Astrocyte (in vitro differentiated cells and primary cell): ENCODE results near the gene ANKRD28. TPM values are rescaled to one million over a fixed set of nuclear protein-coding genes. Genes with fewer than 3 reads are reported as not detected.

Experiments
- DNase-seq: peaks from one replicate; pipeline ENCODE4 v3.0.0-alpha.2; 2010; ENCODE audit warnings: low read depth
- FAIRE-seq: peaks from 2 replicates; lab custom pipeline; 2011; peaks lifted over from hg19 to GRCh38; lab: Jason Lieb, UNC
- H2AFZ ChIP-seq: 2 replicates; pipeline ENCODE4 v1.6.0; 2012; ENCODE audit warnings: low read depth, low read length, inconsistent platforms
- H3K27ac ChIP-seq: 2 replicates; pipeline ENCODE4 v1.5.1; 2011; ENCODE audit warnings: low read depth, low read length, inconsistent platforms
- H3K27me3 ChIP-seq: 2 replicates; pipeline ENCODE4 v1.6.0; 2011; ENCODE audit warnings: low read length, inconsistent platforms; ENCODE audit not compliant: insufficient read depth
- H3K36me3 ChIP-seq: 2 replicates; pipeline ENCODE4 v1.5.1; 2011; ENCODE audit warnings: low read length, inconsistent platforms; ENCODE audit not compliant: insufficient read depth
- H3K4me1 ChIP-seq: 2 replicates; pipeline ENCODE4 v1.5.1; 2011; ENCODE audit warnings: low read length, inconsistent platforms; ENCODE audit not compliant: insufficient read depth
- H3K4me2 ChIP-seq: 2 replicates; pipeline ENCODE4 v1.6.0; 2012; ENCODE audit warnings: low read length, inconsistent platforms
- H3K4me3 ChIP-seq: 2 replicates; pipeline ENCODE4 v1.5.1; 2011; ENCODE audit warnings: low read depth, mild to moderate bottlenecking, low read length, inconsistent platforms; ENCODE audit not compliant: insufficient read depth
- H3K79me2 ChIP-seq: 2 replicates; pipeline ENCODE4 v1.6.0; 2012; ENCODE audit warnings: mild to moderate bottlenecking, low read length, inconsistent platforms; ENCODE audit not compliant: insufficient read depth
- H3K9ac ChIP-seq: 2 replicates; pipeline ENCODE4 v1.6.0; 2012; ENCODE audit warnings: mild to moderate bottlenecking, low read length, inconsistent platforms
- H3K9me3 ChIP-seq: 2 replicates; pipeline ENCODE4 v1.5.1; 2012; ENCODE audit warnings: low read depth, mild to moderate bottlenecking, low read length, inconsistent platforms; ENCODE audit not compliant: insufficient read depth
- H4K20me1 ChIP-seq: 2 replicates; pipeline ENCODE4 v1.6.0; 2012; ENCODE audit warnings: low read length, inconsistent platforms; ENCODE audit not compliant: insufficient read depth
- H3K27ac Mint-ChIP-seq: one replicate; pipeline ENCODE4 v1.8.0; 2021; ENCODE audit warnings: mild to moderate bottlenecking, mixed read lengths; ENCODE audit not compliant: unreplicated experiment
- H3K27me3 Mint-ChIP-seq: one replicate; pipeline ENCODE4 v1.8.0; 2021; ENCODE audit warnings: low read depth, mixed read lengths; ENCODE audit not compliant: unreplicated experiment
- H3K36me3 Mint-ChIP-seq: one replicate; pipeline ENCODE4 v1.8.0; 2021; ENCODE audit warnings: low read depth, mixed read lengths; ENCODE audit not compliant: unreplicated experiment
- H3K4me1 Mint-ChIP-seq: one replicate; pipeline ENCODE4 v1.8.0; 2021; ENCODE audit warnings: low read depth, mixed read lengths; ENCODE audit not compliant: unreplicated experiment
- H3K4me3 Mint-ChIP-seq: one replicate; pipeline ENCODE4 v1.8.0; 2021; ENCODE audit warnings: mild to moderate bottlenecking, moderate library complexity, mixed read lengths; ENCODE audit not compliant: unreplicated experiment
- H3K9me3 Mint-ChIP-seq: one replicate; pipeline ENCODE4 v1.8.0; 2021; ENCODE audit warnings: mild to moderate bottlenecking, mixed read lengths; ENCODE audit not compliant: unreplicated experiment
- EZH2 ChIP-seq: IDR thresholded peaks from 2 replicates; pipeline ENCODE4 v1.6.1; 2012; ENCODE audit warnings: mild to moderate bottlenecking, low read length, inconsistent platforms; ENCODE audit not compliant: insufficient read depth
- total RNA-seq: library from RNA; stranded (reverse); gene quantifications from 2 replicates; pipeline ENCODE4 v1.2.1, GENCODE V29; 2021
- TF ChIP-seq, protein P1 (sequence below): IDR thresholded peaks from 2 replicates; pipeline ENCODE4 v1.5.1; 2011; ENCODE audit warnings: low read depth, mild to moderate bottlenecking, inconsistent platforms, low read length, moderate library complexity; ENCODE audit not compliant: insufficient read depth

Gene ANKRD28
- total RNA-seq, 1 donor from 2014 or later: 61.3 TPM

DNA sequence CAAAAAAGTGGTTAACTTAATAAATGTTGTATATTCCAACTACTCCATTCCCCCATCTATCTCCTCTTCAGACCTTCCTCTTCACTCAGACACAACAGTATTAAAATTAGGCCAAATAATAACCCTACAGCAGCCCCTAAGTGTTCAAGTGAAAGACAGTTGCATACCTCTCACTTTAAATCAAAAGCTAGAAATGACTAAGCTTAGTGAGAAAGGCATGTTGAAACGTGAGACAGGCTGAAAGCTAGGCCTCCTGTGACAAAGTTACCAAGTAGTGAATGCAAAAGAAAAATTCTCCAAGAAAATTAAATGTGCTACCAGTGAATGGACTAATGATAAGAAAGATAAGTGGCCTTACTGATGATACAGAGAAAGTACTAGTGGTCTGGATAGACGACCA, 71.7 kb downstream of the ANKRD28 start:
- DNase-seq: peak; percentile 41
- no peaks in the 10 kb centered on the region for H3K9me3 ChIP-seq

GRCh38 chr3:15724446-15724845, 73.3 kb downstream of the ANKRD28 start:
- Histone ChIP-seq H3K27me3 (no peaks in the 10 kb centered on the region), H3K4me1 (peaks cover 3% of the 10 kb centered on the region), H3K4me3 (no peak overlapping the region), H3K9me3 (no peaks in the 10 kb centered on the region), H3K36me3 (peaks cover 51% of the 10 kb centered on the region), H3K27ac (no peak overlapping the region), H3K79me2 (no peaks in the 10 kb centered on the region), H3K9ac (no peak overlapping the region), H4K20me1 (no peaks in the 10 kb centered on the region), H2AFZ (no peak overlapping the region), H3K4me2 (no peak overlapping the region)
- Mint-ChIP-seq H3K4me3 (no peak overlapping the region), H3K9me3 (peaks cover 1% of the 10 kb centered on the region), H3K27ac (no peak overlapping the region), H3K36me3 (peaks cover 17% of the 10 kb centered on the region), H3K27me3 (no peaks in the 10 kb centered on the region), H3K4me1 (peaks cover 20% of the 10 kb centered on the region)
- no peak for DNase-seq
- FAIRE-seq: no peak
- TF ChIP-seq, protein P1, sequence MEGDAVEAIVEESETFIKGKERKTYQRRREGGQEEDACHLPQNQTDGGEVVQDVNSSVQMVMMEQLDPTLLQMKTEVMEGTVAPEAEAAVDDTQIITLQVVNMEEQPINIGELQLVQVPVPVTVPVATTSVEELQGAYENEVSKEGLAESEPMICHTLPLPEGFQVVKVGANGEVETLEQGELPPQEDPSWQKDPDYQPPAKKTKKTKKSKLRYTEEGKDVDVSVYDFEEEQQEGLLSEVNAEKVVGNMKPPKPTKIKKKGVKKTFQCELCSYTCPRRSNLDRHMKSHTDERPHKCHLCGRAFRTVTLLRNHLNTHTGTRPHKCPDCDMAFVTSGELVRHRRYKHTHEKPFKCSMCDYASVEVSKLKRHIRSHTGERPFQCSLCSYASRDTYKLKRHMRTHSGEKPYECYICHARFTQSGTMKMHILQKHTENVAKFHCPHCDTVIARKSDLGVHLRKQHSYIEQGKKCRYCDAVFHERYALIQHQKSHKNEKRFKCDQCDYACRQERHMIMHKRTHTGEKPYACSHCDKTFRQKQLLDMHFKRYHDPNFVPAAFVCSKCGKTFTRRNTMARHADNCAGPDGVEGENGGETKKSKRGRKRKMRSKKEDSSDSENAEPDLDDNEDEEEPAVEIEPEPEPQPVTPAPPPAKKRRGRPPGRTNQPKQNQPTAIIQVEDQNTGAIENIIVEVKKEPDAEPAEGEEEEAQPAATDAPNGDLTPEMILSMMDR: no peak

More for the DNA sequence above, 71.7 kb downstream of the ANKRD28 start:
- H3K27ac Mint-ChIP-seq: peak overlapping the region; percentile 5
- Histone ChIP-seq H3K9ac (peak overlapping the region; percentile 13), H3K4me3 (no peak overlapping the region), H3K4me1 (peaks cover 3% of the 10 kb centered on the region), H3K27ac (no peak overlapping the region), H3K36me3 (peaks cover 56% of the 10 kb centered on the region), H4K20me1 (no peaks in the 10 kb centered on the region), H3K27me3 (no peaks in the 10 kb centered on the region), H3K4me2 (no peak overlapping the region), H2AFZ (no peak overlapping the region), H3K79me2 (no peaks in the 10 kb centered on the region)
- H3K4me3 Mint-ChIP-seq: no peak overlapping the region
- FAIRE-seq: no peak
- TF ChIP-seq, protein P1: no peak
- TF ChIP-seq EZH2: no peak
- peaks cover 1% of the 10 kb centered on the region for H3K9me3 Mint-ChIP-seq
- H3K4me1 Mint-ChIP-seq: peaks cover 20% of the 10 kb centered on the region
- peaks cover 10% of the 10 kb centered on the region for H3K36me3 Mint-ChIP-seq
- H3K27me3 Mint-ChIP-seq: no peaks in the 10 kb centered on the region

DNA sequence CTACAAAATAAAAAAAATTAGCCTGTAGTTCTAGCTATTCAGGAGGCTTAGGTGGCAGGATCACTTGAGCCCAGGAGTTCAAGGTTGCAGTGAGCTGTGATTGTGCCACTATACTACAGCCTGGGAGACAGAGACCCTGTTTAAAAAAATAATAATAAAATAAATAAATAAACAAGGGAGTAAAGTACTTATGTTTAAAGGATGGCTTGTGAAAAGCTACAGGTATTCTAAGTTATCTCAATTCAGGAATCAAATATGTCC, 74.2 kb downstream of the ANKRD28 start:
- no peak for FAIRE-seq
- Mint-ChIP-seq H3K4me1 (peaks cover 20% of the 10 kb centered on the region), H3K9me3 (peaks cover 1% of the 10 kb centered on the region), H3K4me3 (no peak overlapping the region), H3K27me3 (no peaks in the 10 kb centered on the region), H3K27ac (no peak overlapping the region), H3K36me3 (peaks cover 17% of the 10 kb centered on the region)
- Histone ChIP-seq H4K20me1 (no peaks in the 10 kb centered on the region), H3K4me2 (no peak overlapping the region), H2AFZ (no peak overlapping the region), H3K36me3 (peaks cover 53% of the 10 kb centered on the region), H3K27me3 (no peaks in the 10 kb centered on the region), H3K4me1 (peaks cover 3% of the 10 kb centered on the region), H3K79me2 (no peaks in the 10 kb centered on the region), H3K4me3 (no peak overlapping the region), H3K9ac (no peak overlapping the region), H3K27ac (no peak overlapping the region), H3K9me3 (no peaks in the 10 kb centered on the region)
- TF ChIP-seq EZH2: no peak
- TF ChIP-seq, protein P1: no peak
- no peak for DNase-seq
